NOMO-1 treated with dmso at 0.1 percent for 144 hours (cell line): ENCODE data around the gene TPRN.
A peak's percentile ranks its signal among the peaks of the same experiment; 100 is the strongest.

Experiments used
- DNase-seq: peaks from one replicate; lab custom pipeline; 2025; ENCODE audit not compliant: unreplicated experiment; lab: John Stamatoyannopoulos, UW

Gene TPRN

GRCh38 chr9:137213160-137214060, 12.9 kb upstream of the TPRN start:
- no peak for DNase-seq

DNA sequence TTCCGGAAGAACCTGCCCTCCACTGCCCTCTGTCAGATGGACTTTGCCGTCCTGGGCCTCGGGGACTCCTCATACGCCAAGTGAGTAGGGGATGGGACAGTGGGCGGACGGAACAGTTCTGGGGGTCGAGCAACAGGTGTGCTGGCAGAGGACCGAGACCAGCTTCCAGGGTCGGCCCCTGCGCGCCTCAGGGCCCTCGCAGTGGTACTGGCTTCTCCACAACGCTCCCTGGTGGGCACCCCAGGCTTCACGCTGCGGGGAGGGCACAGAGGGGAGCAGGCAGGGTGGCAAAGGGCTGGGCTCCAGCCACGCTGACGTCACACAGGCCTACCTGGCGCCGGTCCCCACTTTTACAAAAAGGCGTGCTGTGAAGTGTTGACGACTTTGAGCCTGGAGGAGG, 12.0 kb upstream of the TPRN start:
- DNase-seq, result no peak

DNA sequence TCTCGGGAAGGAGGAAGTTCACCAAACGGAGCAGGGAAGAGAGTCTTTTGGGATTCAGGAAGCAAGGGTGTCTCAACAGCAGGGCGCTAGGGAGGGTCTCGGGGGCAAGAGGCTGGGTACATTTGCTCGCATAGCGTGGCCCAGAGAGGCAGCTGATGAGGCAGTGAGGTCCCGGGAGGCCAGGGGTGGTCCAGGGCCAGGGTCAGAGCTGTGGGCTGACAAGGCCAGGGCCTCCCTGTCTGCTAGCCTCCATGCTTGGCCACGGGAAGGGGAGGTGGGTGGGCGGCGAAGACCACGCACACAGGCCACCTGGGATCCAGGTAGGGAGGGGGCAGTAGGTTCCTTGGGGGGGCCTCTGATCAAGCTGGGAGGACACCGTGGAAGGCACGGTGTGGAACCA, 11.0 kb upstream of the TPRN start:
- no peak for DNase-seq

DNA sequence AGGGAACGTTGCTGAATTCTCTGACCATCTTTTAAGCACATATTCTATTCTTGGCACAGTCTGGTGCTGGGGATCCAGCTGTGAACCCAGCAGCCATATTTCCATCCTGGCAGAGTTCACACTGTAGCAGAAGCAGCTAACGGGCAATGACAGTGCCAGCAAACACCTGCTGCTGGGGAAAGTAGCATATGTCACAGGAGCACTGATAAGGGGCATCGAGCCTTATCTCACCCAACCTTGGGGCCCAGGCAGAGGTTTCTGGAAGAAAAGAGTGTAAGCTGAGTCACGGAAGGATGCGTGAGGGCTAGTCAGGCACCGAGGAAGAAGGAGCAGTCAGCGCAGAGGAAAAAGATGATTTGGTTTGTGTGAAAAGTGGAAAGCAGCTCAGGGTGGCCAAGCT, 6.1 kb upstream of the TPRN start:
- DNase-seq, result no peak

- DNase-seq, result peak; percentile 88
These were observed 4.9 kb upstream of the TPRN start, which contains the start of the genes NDOR1 and TMEM203 for GRCh38 chr9:137205126-137206069. Gene NDOR1 (plus strand): TSS chr9:137205700. CDS start chr9:137205778, 78 bp downstream. Gene TMEM203 (minus strand): TSS chr9:137205648. CDS start chr9:137205414, 234 bp downstream.

GRCh38 chr9:137204731-137205125, 4.2 kb upstream of the TPRN start:
- DNase-seq, result no peak

DNA sequence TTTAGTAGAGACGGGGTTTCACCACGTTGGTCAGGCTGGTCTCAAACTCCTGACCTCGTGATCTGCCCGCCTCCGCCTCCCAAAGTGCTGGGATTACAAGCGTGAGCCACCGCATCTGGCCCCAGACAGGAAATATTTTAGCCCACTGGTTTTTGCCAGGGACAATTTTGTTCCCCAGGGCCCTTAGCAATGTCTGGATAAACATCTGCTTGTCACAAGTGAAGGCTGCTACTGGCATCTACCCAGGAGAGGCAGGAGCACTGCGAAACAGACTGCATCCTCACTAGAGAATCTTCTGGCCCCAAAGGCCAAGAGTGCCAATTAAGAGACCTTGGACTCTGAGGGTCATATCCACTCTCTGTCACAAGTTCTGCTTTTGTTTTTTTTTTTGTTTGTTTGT, 2.4 kb upstream of the TPRN start:
- no peak for DNase-seq

DNA sequence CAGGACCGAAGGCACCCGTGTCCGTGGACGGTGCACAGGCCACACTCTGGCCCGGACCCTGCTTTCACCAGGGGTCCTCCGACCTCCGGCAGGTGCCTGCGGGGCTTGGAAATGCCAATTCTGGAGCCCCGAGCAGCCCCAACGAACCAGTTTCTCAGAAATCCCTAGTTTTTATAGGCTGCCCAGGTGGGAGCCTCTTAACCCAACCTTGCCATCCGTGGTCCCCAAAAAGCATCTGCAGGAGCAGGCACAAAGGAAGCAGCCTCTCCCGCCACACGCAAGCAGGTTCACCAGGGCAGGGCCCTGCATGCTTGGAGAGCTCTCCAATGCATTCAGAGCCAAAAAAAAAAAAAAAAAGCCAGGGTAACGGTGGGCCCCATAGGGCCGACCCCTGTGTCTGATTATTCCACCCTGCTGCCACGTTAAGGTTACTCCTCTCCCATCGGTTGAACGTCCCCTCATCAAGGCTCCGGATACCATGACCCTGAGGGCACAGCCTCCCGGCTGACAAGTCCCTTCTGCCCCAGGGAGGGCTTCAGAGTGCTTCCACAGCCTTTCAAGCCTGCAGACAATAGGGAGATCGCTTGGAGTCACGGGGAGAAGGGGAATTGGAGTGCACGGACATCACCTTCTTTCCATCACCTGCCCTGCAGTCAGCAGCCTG, 796 bp upstream of the TPRN start:
- DNase-seq, result no peak

- no peak for DNase-seq
These were observed 975 bp downstream of the TPRN start for GRCh38 chr9:137199411-137200121.

GRCh38 chr9:137198902-137199283, 1.6 kb downstream of the TPRN start:
- DNase-seq, result no peak

DNA sequence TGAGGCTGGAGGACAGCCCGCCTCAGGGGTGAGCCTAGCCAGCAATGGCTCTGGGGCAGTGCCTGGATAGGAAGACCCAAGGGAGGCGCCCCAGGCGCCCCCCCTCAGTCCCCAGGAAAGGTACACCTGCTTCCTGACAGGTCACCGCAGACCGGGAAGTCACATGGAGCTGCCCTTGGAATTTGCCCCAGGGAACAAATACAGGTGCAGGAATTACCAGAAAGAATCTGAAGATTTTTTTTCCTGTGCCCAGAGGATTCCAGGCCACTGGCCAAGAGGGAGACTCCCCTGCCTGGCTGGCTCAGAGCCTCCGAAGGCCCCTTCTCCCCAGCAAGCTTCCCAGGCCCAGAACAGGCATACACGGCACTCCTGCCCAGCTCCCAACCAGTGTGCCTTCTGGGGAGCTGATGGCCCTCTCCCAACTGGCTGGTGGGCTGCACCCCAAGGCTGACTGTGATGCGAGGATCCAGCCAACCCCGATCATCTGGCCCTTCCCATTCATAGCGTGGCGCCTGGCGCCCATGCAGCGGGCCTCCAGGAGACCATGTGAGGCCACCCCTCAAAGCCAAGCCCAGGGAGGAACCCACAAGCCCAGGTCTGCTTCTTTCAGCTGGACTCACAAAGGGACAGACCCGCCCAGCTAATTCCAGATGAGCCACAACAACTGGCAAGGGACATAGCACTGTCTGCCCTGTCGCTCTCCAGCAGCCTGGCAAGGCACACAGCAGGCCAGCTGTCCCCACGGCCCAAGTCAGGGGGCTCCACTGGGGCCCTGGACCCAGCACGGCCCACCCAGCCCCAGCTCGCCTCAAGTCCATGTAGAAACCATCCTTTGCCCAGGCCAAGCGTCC, 2.3 kb downstream of the TPRN start:
- no peak for DNase-seq

DNA sequence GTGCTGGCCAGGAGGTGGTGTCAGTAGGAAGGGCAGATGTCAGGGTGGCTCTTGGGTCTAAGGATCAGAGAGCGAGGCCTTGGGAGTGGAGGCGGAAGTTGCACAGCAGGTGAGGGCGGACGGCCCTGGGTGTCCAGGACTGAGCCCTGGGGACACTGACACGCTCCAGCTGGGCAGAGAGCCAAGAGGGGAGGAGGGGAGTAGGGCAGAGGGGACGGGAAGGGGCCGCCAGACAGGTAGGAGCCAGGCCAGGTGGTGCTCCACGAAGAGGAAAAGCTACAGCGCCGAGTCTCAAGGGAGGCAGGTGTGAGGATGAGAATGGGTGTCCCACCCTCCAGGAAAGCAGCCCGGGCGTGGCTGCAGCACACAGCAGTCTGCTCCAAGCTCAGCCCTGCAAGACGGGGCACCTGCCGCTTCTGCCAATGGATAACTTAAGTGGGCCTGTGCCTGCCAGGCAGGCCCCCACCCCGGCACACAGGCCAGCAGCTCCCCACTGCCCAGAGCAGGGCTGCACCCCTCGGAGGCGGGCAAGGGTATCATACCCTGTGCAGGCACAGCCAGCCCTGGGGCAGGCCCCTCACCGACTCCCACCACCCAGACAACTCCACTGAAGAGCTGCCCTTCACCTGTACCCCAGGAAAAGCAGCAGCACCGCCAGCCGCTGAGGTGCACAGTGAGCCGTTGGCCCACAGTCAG, 4.9 kb downstream of the TPRN start:
- DNase-seq, result no peak

DNA sequence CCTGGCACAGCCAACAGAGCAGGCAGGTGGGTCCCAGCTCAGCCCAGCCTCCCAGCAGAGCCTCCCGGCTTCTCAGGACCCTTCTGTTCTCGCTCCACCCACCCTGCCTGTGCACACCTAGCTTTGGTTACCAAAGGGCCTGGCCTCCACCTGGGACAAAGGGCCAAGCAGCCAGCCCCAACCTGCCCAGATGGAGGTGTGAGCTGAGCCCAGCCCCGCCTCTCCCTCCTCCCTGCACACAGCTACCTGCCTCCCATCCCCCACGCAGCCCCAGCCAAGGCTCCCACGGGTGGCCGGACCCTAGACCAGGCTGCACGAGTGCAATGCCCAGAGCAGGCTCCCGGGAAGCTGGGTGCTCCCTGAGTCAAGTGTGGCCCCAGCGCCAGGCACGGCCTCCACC, 5.6 kb downstream of the TPRN start:
- DNase-seq, result no peak

GRCh38 chr9:137194388-137194787, 6.2 kb downstream of the TPRN start:
- DNase-seq, result no peak

DNA sequence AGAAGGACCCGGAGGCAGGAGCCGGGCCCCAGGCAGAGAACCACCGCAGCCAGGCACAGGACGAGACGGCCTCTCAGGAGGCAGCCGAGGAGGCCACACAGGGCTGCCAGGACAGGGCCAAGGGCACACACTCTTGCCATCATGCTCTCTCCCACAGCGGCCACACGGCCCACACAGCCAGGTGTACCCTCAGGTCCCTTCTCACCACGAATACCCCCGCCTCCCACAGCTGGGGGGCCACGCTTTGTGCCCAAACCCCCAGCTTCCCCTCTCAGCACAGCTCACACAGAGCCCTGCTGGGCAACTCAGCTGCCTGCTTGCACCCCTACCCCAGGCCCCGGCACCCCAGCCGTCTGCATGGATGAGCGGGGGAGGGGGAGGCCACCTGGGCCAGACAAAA, 6.8 kb downstream of the TPRN start:
- no peak for DNase-seq

DNA sequence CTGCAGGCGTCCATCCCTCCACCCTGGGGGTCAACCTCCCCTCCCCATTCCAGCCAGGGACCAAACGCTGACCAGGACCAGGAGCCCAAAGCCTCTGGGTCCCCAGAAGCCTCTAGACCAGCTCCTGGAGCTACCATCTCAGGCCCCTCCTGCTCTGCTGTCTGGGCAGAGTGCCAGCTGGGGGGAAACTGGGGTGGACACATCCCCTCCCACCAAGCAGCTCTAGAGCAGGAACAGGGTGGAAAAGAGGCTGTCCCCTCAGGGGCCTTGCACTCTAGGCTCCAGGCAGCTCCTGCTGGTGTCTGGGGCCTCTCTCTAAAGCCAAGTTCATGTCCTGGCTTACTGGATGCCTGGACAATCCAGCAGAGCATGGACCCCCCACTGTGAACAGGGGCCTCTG, 7.7 kb downstream of the TPRN start:
- DNase-seq, result no peak

DNA sequence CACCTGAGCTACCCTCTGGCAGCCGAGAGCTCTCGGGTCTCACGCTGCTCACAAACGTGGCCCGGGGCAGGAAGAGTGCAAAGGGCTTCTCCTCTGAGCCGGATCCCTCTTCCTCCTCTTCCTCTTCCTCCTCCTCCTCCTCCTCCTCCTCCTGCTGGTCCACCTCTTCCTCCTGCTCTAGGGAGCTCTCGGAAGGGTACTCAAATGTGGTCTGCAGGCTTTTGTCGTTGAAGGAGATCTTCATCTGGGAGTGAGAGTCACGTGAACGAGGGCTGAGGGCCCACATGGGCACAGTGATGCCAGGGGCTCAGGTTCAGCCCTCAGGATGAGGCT, 8.1 kb downstream of the TPRN start:
- DNase-seq, result no peak

GRCh38 chr9:137191691-137192447, 8.7 kb downstream of the TPRN start:
- no peak for DNase-seq

- DNase-seq, result no peak
These were observed 9.3 kb downstream of the TPRN start for GRCh38 chr9:137191245-137191644.
